GM18873 (cell line): Measurements from ENCODE around the gene CKAP4.
"Not testable (repeated sequence)": the region's sequence is repeated elsewhere in the genome, so short reads cannot be mapped to it uniquely, and the experiment has no call there.

ENCODE experiments used
- ATAC-seq: cut with Tn5 transposase; IDR thresholded peaks from one replicate; pipeline ENCODE4 v1.9.1; 2021; ENCODE audit warnings: mild to moderate bottlenecking, moderate library complexity, moderate number of reproducible peaks; ENCODE audit not compliant: unreplicated experiment, low FRiP score

Gene CKAP4, protein sequence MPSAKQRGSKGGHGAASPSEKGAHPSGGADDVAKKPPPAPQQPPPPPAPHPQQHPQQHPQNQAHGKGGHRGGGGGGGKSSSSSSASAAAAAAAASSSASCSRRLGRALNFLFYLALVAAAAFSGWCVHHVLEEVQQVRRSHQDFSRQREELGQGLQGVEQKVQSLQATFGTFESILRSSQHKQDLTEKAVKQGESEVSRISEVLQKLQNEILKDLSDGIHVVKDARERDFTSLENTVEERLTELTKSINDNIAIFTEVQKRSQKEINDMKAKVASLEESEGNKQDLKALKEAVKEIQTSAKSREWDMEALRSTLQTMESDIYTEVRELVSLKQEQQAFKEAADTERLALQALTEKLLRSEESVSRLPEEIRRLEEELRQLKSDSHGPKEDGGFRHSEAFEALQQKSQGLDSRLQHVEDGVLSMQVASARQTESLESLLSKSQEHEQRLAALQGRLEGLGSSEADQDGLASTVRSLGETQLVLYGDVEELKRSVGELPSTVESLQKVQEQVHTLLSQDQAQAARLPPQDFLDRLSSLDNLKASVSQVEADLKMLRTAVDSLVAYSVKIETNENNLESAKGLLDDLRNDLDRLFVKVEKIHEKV

DNA sequence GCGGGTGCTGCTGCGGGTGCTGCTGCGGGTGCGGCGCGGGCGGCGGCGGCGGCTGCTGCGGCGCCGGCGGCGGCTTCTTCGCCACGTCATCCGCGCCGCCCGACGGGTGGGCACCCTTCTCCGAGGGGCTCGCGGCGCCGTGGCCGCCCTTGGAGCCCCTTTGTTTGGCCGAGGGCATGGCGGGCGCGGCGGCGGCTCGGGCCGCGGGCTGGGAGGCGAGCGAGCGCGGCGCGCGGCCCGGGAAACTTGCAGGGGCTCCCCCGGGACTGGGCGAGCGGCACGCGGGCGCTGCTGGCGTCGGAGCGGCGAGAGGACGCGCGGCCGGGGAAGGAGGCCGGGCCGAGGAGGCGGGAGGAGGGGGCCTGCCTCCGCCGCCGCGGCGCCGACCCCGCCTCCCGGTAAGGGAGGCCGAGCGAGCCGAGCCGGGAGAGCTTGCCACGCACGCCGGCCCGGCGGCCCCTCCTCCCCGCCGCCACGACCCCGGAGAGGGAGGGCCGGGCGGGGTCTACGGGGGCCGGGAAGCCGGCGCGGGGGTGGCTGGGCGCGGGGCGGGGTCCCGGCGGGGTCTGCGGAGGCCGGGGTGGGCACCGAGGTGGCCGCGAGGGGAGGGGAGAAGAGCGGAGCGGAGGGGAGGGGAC, at the start of gene CKAP4:
TSS of gene CKAP4 (minus strand) at position 347 of the 638 bp plus-strand sequence. CDS start at position 178, 169 bp downstream.
- no peak for ATAC-seq

GRCh38 chr12:106297075-106297474, 49.3 kb upstream of the CKAP4 start:
- no peak for ATAC-seq

GRCh38 chr12:106296179-106296877, 48.5 kb upstream of the CKAP4 start:
- ATAC-seq = no peak

- no peak for ATAC-seq
Observed at GRCh38 chr12:106292339-106292738, 44.5 kb upstream of the CKAP4 start.

DNA sequence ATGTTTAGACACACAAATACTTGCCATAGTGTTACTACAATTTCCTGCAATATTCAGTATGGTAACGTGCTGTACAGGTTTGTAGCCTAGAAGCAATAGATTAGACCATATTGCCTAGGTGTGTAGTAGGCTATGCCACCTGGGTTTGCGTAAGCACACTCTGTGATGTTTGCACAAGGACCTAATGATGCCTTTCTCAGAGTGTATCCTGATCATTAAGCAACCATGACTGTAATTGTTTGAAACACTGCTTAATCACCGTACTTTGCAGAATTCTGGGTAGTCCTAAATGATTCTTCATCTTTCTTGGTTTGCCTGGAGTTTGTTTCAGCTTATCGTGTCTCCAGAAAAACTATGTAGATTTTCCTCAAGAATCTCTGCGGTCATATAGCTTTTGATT, 43.5 kb upstream of the CKAP4 start:
- no peak for ATAC-seq

- no peak for ATAC-seq
Observed at GRCh38 chr12:106290666-106291065, 42.8 kb upstream of the CKAP4 start.

GRCh38 chr12:106289196-106289681, 41.4 kb upstream of the CKAP4 start:
- ATAC-seq = no peak

- ATAC-seq = no peak
Observed at GRCh38 chr12:106288494-106289195, 40.8 kb upstream of the CKAP4 start.

DNA sequence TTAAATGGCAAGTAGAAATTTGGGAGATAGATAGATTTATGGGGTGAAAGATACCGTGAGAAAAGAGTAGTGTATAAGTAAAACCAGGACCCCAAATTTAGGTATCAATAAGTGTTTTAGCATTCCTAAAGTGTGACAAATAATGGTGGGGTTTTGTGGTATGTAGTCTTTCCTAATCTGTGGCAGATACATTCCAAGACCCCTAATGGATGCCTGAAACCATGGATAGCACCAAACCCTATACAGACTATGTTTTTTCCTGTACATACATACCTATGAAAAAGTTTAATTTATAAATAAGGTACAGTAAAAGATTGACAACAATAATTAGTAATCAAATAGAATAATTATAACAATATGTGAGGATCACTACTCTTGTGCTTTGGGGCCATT, 40.3 kb upstream of the CKAP4 start:
- ATAC-seq = no peak

- ATAC-seq = no peak
Observed at GRCh38 chr12:106287364-106287763, 39.5 kb upstream of the CKAP4 start.

DNA sequence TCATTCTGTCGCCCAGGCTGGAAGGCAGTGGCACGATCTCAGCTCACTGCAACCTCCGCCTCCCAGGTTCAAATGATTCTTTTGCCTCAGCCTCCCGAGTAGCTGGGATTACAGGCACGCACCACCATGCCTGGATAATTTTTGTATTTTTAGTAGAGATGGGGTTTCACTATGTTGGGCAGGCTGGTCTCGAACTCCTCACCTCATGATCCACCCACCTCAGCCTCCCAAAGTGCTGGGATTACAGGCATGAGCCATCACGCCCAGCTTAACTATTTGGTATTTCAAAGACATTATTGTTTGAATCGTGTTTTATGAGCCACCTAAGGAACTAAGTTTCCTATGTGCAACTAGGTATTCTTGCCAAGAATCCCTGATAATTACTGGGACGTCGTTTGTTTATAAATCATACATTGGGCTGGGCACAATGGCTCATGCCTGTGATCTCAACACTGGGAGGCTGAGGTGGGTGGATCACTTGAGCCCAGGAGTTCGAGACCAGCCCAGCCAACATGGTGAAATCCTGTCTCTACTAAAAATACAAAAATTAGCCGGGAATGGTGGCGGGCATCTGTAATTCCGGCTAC, 38.8 kb upstream of the CKAP4 start:
- ATAC-seq = not testable (repeated sequence)

GRCh38 chr12:106285982-106286381, 38.2 kb upstream of the CKAP4 start:
- ATAC-seq = no peak

GRCh38 chr12:106284358-106285105, 36.7 kb upstream of the CKAP4 start:
- ATAC-seq = no peak

DNA sequence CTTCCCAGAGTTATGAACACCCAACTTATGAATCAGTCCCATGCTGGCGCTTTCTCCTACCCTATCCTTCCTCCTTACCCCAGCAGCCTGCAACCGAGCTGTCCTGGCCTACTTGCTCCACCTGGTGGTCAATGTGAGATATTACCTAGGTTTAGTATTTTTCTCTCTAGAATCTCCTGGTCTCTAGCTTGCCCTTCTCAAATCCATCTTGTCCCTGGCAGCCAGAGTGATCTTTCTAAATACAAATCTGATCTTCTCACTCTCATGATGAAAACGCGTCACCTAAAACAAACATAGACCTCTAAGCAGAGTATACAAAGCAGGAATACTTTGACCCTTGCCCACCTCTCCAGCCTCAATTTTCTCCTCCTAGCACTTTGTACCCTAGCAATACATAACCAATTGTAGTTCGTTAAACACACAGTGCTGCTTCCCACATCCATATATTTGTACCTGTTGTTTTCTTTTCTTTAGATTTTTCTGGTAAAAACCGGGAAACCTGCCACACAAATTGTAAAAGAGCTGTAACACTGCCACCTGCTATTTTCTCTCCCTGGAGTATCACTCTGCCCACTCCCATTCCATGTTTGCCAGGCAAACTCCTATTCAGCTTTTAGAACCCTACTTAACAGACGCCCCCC, 34.8 kb upstream of the CKAP4 start:
- no peak for ATAC-seq

- no peak for ATAC-seq
Observed at GRCh38 chr12:106281804-106282203, 34.0 kb upstream of the CKAP4 start.

DNA sequence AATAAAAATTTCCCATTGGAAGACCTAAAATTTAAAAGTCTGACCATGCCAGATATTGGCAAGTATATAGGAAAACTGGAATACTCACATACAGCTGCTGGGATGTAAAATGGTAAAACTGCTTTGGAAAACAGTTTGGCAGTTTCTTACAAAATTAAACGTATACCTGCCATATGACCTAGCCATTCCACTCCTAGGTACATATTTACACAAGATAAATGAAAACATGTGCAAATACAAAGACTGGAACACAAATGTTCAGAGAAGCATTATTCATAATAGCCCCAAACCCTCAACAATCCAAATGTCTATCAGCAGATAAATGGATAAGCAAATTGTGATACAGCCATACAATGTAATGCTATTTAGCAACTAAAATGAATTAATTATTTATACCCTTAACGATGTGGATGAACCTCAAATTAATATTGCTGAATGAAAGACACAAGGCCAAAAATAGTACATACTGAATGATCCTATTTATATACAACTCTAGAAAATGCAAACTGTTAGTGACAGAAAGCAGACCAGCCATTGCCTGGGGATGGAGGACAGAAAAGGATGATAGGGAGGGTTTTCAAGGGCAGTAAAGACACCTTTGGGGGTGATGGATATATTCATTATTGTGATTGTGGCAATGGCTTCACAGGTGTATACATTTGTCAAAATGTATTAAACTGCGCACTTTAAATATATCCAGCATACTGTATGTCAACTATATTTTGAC, 33.4 kb upstream of the CKAP4 start:
- no peak for ATAC-seq

DNA sequence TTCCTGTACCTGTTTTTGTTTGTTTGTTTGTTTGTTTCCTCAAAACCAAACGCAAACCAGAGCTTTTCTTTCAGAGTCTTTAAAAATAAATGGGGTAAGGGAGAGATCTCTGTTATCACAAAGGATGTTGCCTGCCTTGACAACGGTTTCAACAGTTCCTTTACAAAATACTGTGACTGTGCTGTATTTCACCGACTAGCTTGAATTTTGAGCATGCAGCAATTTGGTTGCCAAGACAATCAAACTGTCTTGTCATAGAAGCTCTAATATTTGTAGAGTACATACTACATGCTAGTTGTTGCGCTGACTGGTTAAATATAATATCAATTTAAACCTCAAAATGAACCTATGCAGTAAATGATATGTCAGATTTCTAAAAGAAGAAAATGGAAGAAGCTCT, 32.3 kb upstream of the CKAP4 start:
- ATAC-seq = no peak
